ENCODE data around the gene AFAP1.

AFAP1 gene

DNA sequence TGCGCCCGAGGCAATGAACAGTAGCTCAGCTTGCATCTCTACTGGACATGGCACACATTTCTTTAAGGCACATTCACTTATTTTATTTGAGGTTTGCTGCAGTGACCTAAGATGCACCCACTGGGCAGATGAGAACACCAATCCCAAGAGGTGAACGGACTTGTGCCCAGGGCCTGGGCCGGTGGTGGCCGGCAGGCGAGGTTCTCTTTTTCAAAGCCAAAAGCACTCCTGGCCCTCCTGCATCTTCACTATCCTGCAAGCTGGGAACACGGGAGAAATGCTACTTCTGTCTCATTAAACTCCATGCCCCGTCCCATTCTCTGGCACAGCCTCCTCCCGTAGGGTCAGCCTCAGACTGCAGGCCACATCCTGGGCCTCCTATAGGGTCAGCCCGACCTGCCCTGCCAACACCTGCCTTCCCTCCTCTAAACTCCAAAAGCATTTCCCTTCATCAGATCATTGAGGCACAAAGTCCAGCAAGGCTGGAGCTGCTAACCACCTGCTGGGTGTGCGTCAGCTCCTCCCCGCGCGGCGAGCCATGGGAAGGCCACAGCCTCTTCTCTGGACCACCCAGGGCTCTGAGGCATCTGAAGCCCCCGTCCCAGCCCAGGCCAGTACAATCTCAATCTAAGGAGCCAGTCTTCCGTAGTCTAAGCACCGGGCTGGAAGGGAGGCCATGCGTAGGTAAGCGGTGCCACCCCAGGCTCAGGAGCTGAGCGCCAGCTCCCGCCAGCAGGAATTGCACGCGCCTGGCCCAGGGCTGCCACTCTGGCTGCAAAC is 166.1 kb downstream of the AFAP1 start:
- Histone ChIP-seq H2AFZ (ENCODE audit: low read depth) (no peak overlapping the region), H3K9ac (no peak overlapping the region), H3K4me1 (ENCODE audit: low read depth, poor library complexity, severe bottlenecking) (no peaks in the 10 kb centered on the region), H3K79me2 (ENCODE audit: insufficient read depth, low read depth) (no peaks in the 10 kb centered on the region), H3K4me3 (IDR thresholded peaks at IDR 0.05; ENCODE audit: insufficient read depth, low read depth, low read length) (no peak overlapping the region), H3K4me2 (no peak overlapping the region), H3K27ac (no peak overlapping the region), H4K20me1 (ENCODE audit: insufficient read depth) (no peaks in the 10 kb centered on the region), H3K27me3 (ENCODE audit: insufficient read depth, low read depth) (no peaks in the 10 kb centered on the region), H3K36me3 (ENCODE audit: insufficient read depth) (no peaks in the 10 kb centered on the region)
- TF ChIP-seq, protein P1, sequence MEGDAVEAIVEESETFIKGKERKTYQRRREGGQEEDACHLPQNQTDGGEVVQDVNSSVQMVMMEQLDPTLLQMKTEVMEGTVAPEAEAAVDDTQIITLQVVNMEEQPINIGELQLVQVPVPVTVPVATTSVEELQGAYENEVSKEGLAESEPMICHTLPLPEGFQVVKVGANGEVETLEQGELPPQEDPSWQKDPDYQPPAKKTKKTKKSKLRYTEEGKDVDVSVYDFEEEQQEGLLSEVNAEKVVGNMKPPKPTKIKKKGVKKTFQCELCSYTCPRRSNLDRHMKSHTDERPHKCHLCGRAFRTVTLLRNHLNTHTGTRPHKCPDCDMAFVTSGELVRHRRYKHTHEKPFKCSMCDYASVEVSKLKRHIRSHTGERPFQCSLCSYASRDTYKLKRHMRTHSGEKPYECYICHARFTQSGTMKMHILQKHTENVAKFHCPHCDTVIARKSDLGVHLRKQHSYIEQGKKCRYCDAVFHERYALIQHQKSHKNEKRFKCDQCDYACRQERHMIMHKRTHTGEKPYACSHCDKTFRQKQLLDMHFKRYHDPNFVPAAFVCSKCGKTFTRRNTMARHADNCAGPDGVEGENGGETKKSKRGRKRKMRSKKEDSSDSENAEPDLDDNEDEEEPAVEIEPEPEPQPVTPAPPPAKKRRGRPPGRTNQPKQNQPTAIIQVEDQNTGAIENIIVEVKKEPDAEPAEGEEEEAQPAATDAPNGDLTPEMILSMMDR (conservative IDR thresholded peaks at IDR 0.05; ENCODE audit: low read depth, low read length): no peak

DNA sequence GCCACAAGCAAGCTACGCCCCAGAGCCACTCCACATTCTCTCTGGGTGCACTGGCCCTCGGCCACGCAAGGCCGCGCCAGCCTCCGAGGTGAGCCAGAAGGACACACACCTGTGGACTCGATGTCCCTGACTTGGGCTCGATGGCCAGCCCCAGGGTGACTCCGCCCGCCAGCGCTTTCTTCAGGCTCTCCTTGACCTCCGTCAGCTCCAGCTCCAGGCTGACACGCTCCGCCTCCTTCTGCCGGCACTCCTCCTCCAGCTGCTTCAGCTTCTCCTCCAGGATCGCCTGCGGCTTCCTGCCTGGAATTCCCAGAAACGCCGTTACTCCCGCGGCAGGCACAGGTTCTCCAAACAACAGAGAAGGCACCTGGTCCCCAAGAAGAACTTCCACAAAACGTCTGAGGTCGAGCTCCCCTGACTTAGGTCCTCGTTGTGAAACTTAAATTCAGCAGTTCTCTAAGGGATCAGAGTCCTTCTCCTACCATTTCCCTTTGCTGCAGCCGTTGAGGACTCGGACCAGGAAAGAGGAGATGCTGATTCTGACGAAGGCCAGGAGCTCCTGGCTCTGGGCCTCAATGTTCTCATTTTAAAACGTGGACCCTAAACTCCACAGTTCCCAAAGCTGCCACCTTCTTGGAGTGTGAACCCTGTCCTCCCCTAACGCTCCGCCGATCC is 166.8 kb downstream of the AFAP1 start:
- no peak overlapping the region for H3K27ac ChIP-seq
- no peak overlapping the region for H3K9ac ChIP-seq
- no peaks in the 10 kb centered on the region for H3K27me3 ChIP-seq (ENCODE audit: insufficient read depth, low read depth)
- TF ChIP-seq, protein P1 (conservative IDR thresholded peaks at IDR 0.05; ENCODE audit: low read depth, low read length): no peak
- no peaks in the 10 kb centered on the region for H3K4me1 ChIP-seq (ENCODE audit: low read depth, poor library complexity, severe bottlenecking)
- no peak overlapping the region for H2AFZ ChIP-seq (ENCODE audit: low read depth)
- no peaks in the 10 kb centered on the region for H3K79me2 ChIP-seq (ENCODE audit: insufficient read depth, low read depth)
- H3K4me2 ChIP-seq: no peak overlapping the region
- no peaks in the 10 kb centered on the region for H3K36me3 ChIP-seq (ENCODE audit: insufficient read depth)
- H4K20me1 ChIP-seq (ENCODE audit: insufficient read depth): no peaks in the 10 kb centered on the region
- no peak overlapping the region for H3K4me3 ChIP-seq (IDR thresholded peaks at IDR 0.05; ENCODE audit: insufficient read depth, low read depth, low read length)

DNA sequence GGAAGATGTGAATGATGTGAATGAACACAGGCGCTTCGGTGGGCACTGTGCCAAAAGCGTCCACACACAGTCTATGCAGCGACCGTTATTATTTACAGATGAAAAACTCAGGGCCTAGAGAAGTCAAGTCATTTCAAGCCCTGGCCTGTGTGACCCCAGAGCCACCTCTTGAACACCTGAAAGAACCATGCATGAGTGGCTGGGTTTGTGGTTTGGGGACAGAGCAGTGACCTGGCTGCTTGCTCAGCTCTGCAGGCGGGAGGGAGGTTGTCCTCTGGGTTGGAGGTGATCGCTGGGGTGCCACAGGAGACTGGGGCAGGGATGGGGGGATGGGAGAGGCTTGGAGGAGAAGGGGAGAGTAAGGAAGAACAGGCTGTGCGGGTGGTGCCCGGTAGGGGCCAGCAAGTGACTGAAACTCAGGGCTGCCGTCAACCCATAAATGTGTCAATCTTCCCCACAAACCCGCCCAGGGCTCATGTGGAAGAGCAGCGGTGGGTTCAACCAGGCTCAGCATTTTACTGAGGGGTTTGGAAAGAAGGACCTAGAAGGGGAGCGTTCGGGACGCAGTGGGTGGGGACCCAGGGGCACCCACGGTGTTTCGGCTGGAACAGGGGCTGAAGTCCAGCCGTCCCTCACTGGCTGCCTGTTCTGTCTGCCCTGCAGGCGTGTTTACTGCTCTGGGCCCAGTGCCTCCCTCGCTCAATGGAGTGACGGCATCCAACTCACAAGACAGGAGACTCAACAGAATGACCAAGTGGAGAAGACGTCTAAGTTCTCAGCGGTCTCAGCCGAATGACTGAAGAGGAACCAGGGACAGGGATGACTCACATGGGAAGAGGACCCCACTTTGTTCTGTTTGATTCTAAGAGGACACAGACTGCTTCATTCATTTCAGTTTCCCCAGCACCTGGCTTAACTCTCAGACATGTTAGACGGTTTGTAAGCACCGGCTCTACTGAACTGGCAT is 167.8 kb downstream of the AFAP1 start:
- Histone ChIP-seq H3K36me3 (ENCODE audit: insufficient read depth) (no peaks in the 10 kb centered on the region), H2AFZ (ENCODE audit: low read depth) (no peak overlapping the region), H3K4me1 (ENCODE audit: low read depth, poor library complexity, severe bottlenecking) (no peaks in the 10 kb centered on the region), H3K27me3 (ENCODE audit: insufficient read depth, low read depth) (no peaks in the 10 kb centered on the region), H3K79me2 (ENCODE audit: insufficient read depth, low read depth) (no peaks in the 10 kb centered on the region), H4K20me1 (ENCODE audit: insufficient read depth) (no peaks in the 10 kb centered on the region), H3K4me3 (IDR thresholded peaks at IDR 0.05; ENCODE audit: insufficient read depth, low read depth, low read length) (no peak overlapping the region), H3K4me2 (no peak overlapping the region), H3K27ac (no peak overlapping the region), H3K9ac (no peak overlapping the region)
- TF ChIP-seq, protein P1 (conservative IDR thresholded peaks at IDR 0.05; ENCODE audit: low read depth, low read length): no peak

DNA sequence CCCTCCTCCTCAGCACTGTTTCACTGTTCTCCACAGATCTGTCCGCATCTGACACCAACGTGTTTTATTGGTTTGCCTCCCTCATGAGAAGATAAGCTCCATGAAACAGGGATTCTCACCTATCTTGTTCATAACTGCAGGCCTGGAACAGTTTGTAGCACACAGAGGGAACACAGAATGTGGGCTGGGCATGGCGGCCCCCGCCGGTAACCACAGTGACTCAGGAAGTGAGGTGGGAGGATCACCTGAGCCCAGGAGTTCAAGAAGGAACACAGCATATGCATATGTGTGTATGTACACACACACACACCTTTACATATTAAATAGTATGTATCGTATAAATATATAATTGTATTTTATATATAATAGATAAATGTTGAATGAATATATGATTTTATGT is 168.6 kb downstream of the AFAP1 start:
- H3K4me2 ChIP-seq: no peak overlapping the region
- no peaks in the 10 kb centered on the region for H4K20me1 ChIP-seq (ENCODE audit: insufficient read depth)
- H3K79me2 ChIP-seq (ENCODE audit: insufficient read depth, low read depth): no peaks in the 10 kb centered on the region
- TF ChIP-seq, protein P1 (conservative IDR thresholded peaks at IDR 0.05; ENCODE audit: low read depth, low read length): no peak
- no peaks in the 10 kb centered on the region for H3K4me1 ChIP-seq (ENCODE audit: low read depth, poor library complexity, severe bottlenecking)
- no peaks in the 10 kb centered on the region for H3K36me3 ChIP-seq (ENCODE audit: insufficient read depth)
- no peak overlapping the region for H2AFZ ChIP-seq (ENCODE audit: low read depth)
- no peak overlapping the region for H3K4me3 ChIP-seq (IDR thresholded peaks at IDR 0.05; ENCODE audit: insufficient read depth, low read depth, low read length)
- H3K9ac ChIP-seq: no peak overlapping the region
- no peaks in the 10 kb centered on the region for H3K27me3 ChIP-seq (ENCODE audit: insufficient read depth, low read depth)
- no peak overlapping the region for H3K27ac ChIP-seq
